Caki2 (cell line): Measurements from ENCODE around the gene KLF6. TPM values are rescaled to one million over a fixed set of nuclear protein-coding genes. Genes with fewer than 3 reads are reported as not detected.

Experiments
- DNase-seq: peaks from one replicate; pipeline ENCODE4 v3.0.0-alpha.2; 2015; ENCODE audit warnings: low read depth
- in situ Hi-C: cut with HindIII; loops from 2 replicates; pipeline ENCODE4 v1.10.0; 2016; ENCODE audit warnings: low sequenced_read_pairs, low pct_unique_long_range_greater_than_20kb, mixed read lengths
- total RNA-seq: library from RNA; depleted of rRNA; stranded (reverse); fragments of >200 nt; shearing (Covaris generic); gene quantifications from 2 replicates; pipeline ENCODE4 v1.2.3, GENCODE V29; 2014; ENCODE audit warnings: low replicate concordance

The KLF6 gene
- total RNA-seq, 1 experiment from 2014 or later: 36.8 TPM

- in situ Hi-C loops: no loop called here
These were observed 20.3 kb downstream of the KLF6 start for GRCh38 chr10:3764626-3765112.

GRCh38 chr10:3763852-3764625 is 21.0 kb downstream of the KLF6 start:
- DNase-seq: no peak
- in situ Hi-C loops: no loop called here

More at GRCh38 chr10:3764626-3765112, 20.3 kb downstream of the KLF6 start:
- DNase-seq: no peak

- peak; percentile 69 for DNase-seq
- in situ Hi-C loops: no loop called here
These were observed 22.0 kb downstream of the KLF6 start for GRCh38 chr10:3763035-3763456.

GRCh38 chr10:3762309-3762708 is 22.7 kb downstream of the KLF6 start:
- in situ Hi-C loops: no loop called here
- DNase-seq: no peak

- DNase-seq: peak; percentile 95
- in situ Hi-C loops: no loop called here
These were observed 23.1 kb downstream of the KLF6 start for GRCh38 chr10:3761904-3762303.

- in situ Hi-C loops: no loop called here
These were observed 23.9 kb downstream of the KLF6 start for GRCh38 chr10:3761021-3761686.

GRCh38 chr10:3760083-3760482 is 24.9 kb downstream of the KLF6 start:
- in situ Hi-C loops: no loop called here
- DNase-seq: no peak

More at GRCh38 chr10:3761021-3761686, 23.9 kb downstream of the KLF6 start:
- peak; percentile 42 for DNase-seq

GRCh38 chr10:3759397-3759796 is 25.6 kb downstream of the KLF6 start:
- no peak for DNase-seq
- in situ Hi-C loops: no loop called here

GRCh38 chr10:3758491-3758970 is 26.5 kb downstream of the KLF6 start:
- no peak for DNase-seq
- in situ Hi-C loops: no loop called here

GRCh38 chr10:3757638-3758490 is 27.1 kb downstream of the KLF6 start:
- peak; percentile 76 for DNase-seq
- in situ Hi-C loops: no loop called here

GRCh38 chr10:3757250-3757637 is 27.8 kb downstream of the KLF6 start:
- DNase-seq: no peak
- in situ Hi-C loops: no loop called here

GRCh38 chr10:3756360-3756740 is 28.7 kb downstream of the KLF6 start:
- DNase-seq: no peak
- in situ Hi-C loops: no loop called here

- in situ Hi-C loops: no loop called here
- peak; percentile 69 for DNase-seq
These were observed 29.3 kb downstream of the KLF6 start for GRCh38 chr10:3755440-3756359.

GRCh38 chr10:3754727-3755439 is 30.1 kb downstream of the KLF6 start:
- DNase-seq: peak; percentile 92
- in situ Hi-C loops: no loop called here

- no peak for DNase-seq
- in situ Hi-C loops: no loop called here
These were observed 34.2 kb downstream of the KLF6 start for GRCh38 chr10:3750854-3751253.

- no peak for DNase-seq
- in situ Hi-C loops: no loop called here
These were observed 34.8 kb downstream of the KLF6 start for GRCh38 chr10:3750006-3750816.
